HepG2 (cell line): ENCODE measurements around the gene ACSL6. TPM values are rescaled to one million over a fixed set of nuclear protein-coding genes. Genes with fewer than 3 reads are reported as not detected.

Source experiments
- ATAC-seq: fragments of 200-7000 bp; cut with Tn5 transposase; 3 replicates; pipeline ENCODE4 v1.9.1; 2020; ENCODE audit warnings: mild to moderate bottlenecking, moderate library complexity
- BruUV-seq: library from RNA; stranded (reverse); fragments of 400-500 nt; replicated peaks from 2 replicates; lab custom pipeline; 2021; lab: Mats Ljungman, UMichigan
- CTCF ChIA-PET: fragments of 300-600 bp; formaldehyde crosslinking; extraction: SDS; loops from one replicate; lab custom pipeline; 2021; ENCODE audit warnings: low total read pairs, inconsistent platforms, low intra/inter-chr PET ratio; lab: Yijun Ruan, JAX
- POLR2A ChIA-PET: fragments of 350-600 bp; sonication (Branson Sonifier 250); formaldehyde crosslinking; loops from one replicate; lab custom pipeline; 2020; ENCODE audit warnings: antibody characterized with exemption, inconsistent platforms; lab: Yijun Ruan, JAX
- DNase-seq: peaks from one replicate; pipeline ENCODE4 v3.0.0-alpha.2; 2015; ENCODE audit warnings: low spot score
- FAIRE-seq: peaks from 3 replicates; lab custom pipeline; 2011; peaks lifted over from hg19 to GRCh38; lab: Jason Lieb, UNC
- H2AFZ ChIP-seq: one replicate; pipeline ENCODE4 v1.6.1; 2011; ENCODE audit warnings: low read length, inconsistent platforms
- H3K27ac ChIP-seq: fragments of 300-600 bp; 3 replicates; pipeline ENCODE4 v1.8.0; 2011; ENCODE audit warnings: mixed run types, mild to moderate bottlenecking, mixed read lengths, low read length, inconsistent platforms; ENCODE audit not compliant: insufficient read depth; ENCODE audit errors: extremely low read length
- H3K27me3 ChIP-seq, 2 experiments: fragments of 200-600 bp in 1 of 2; 2 replicates in 1 of 2; 3 replicates in 1 of 2; pipeline versions ENCODE4 v1.6.0 to v1.8.0; 2011; ENCODE audit warnings: low read length in 2 of 2, mild to moderate bottlenecking in 2 of 2, moderate library complexity in 2 of 2, inconsistent platforms in 1 of 2; ENCODE audit not compliant: insufficient read depth in 2 of 2, control insufficient read depth in 1 of 2
- H3K36me3 ChIP-seq, 2 experiments: fragments of 200-600 bp in 1 of 2; replicated peaks in 1 of 2; 2 replicates in 1 of 2; 3 replicates in 1 of 2; pipeline versions ENCODE4 v1.5.1 to v1.8.0; 2011; ENCODE audit warnings: low read length in 2 of 2, inconsistent platforms in 1 of 2; ENCODE audit not compliant: insufficient read depth in 2 of 2, control insufficient read depth in 1 of 2
- H3K4me1 ChIP-seq: 2 replicates; pipeline ENCODE4 v1.5.1; 2012; ENCODE audit warnings: low read length, inconsistent platforms; ENCODE audit not compliant: insufficient read depth
- H3K4me2 ChIP-seq: 2 replicates; pipeline ENCODE4 v1.6.0; 2011; ENCODE audit warnings: low read depth, low read length, inconsistent platforms
- H3K4me3 ChIP-seq, 3 experiments: fragments of 200-600 bp in 1 of 3; sonication (generic), shearing (Covaris generic) in 1 of 3; replicated peaks in 1 of 3; 2 replicates each; pipeline ENCODE4 v1.5.1; 2011 to 2016; ENCODE audit warnings: low read length in 3 of 3, inconsistent platforms in 2 of 3, low read depth in 2 of 3, mild to moderate bottlenecking in 2 of 3, control low read depth in 1 of 3, mixed read lengths in 1 of 3; ENCODE audit not compliant: insufficient read depth in 1 of 3
- H3K79me2 ChIP-seq: one replicate; pipeline ENCODE4 v1.6.1; 2011; ENCODE audit warnings: low read length, inconsistent platforms; ENCODE audit not compliant: insufficient read depth
- H3K9ac ChIP-seq: 2 replicates; pipeline ENCODE4 v1.6.0; 2011; ENCODE audit warnings: mild to moderate bottlenecking, low read depth, low read length, inconsistent platforms; ENCODE audit not compliant: insufficient read depth
- H3K9me3 ChIP-seq: 2 replicates; pipeline ENCODE4 v1.5.1; 2012; ENCODE audit warnings: mild to moderate bottlenecking, low read length
- H4K20me1 ChIP-seq: 2 replicates; pipeline ENCODE4 v1.6.0; 2011; ENCODE audit warnings: inconsistent platforms, mild to moderate bottlenecking, low read length, moderate library complexity; ENCODE audit not compliant: insufficient read depth
- HNRNPK ChIP-seq: fragments of 200-400 bp; formaldehyde crosslinking; IDR thresholded peaks from 2 replicates; pipeline ENCODE4 v1.6.1; 2018; ENCODE audit warnings: low read length, low read depth, moderate library complexity, mild to moderate bottlenecking; ENCODE audit not compliant: poor library complexity, severe bottlenecking
- HNRNPL ChIP-seq: fragments of 200-400 bp; formaldehyde crosslinking; IDR thresholded peaks from 2 replicates; pipeline ENCODE4 v1.6.1; 2017; ENCODE audit warnings: mild to moderate bottlenecking, low read depth, low read length
- IKZF1 ChIP-seq: fragments of 450-650 bp; IDR thresholded peaks from 2 replicates; pipeline ENCODE4 v1.7.1; 2016
- KDM6A ChIP-seq: IDR thresholded peaks from 2 replicates; pipeline ENCODE4 v1.6.1; 2016; ENCODE audit warnings: low read depth
- MEIS1 ChIP-seq: sonication (generic); formaldehyde crosslinking; IDR thresholded peaks from 2 replicates; pipeline ENCODE4 v1.9.0; 2021; ENCODE audit warnings: mild to moderate bottlenecking, missing genetic modification reagents, moderate library complexity, borderline replicate concordance
- REXO4 ChIP-seq: sonication (generic); formaldehyde crosslinking; IDR thresholded peaks from 2 replicates; pipeline ENCODE4 v1.8.0; 2022; ENCODE audit warnings: missing genetic modification reagents, mild to moderate bottlenecking, borderline replicate concordance
- ZSCAN9 ChIP-seq: IDR thresholded peaks from 2 replicates; pipeline ENCODE4 v1.6.1; 2016; ENCODE audit warnings: borderline replicate concordance
- WGBS: methylation state at CpG from one replicate; pipeline ENCODE4 v1.1.6; 2017; ENCODE audit warnings: low lambda C conversion rate; 5-methylcytosine and 5-hydroxymethylcytosine counted together
- in situ Hi-C: cut with HindIII; loops from 2 replicates; pipeline ENCODE4 v1.10.0; 2017; ENCODE audit warnings: low pct_unique_long_range_greater_than_20kb; ENCODE audit not compliant: extremely low pct_ligation_motif_present
- intact Hi-C: fragments of 100-400 bp; cut with micrococcal nuclease; formaldehyde crosslinking; loops from one replicate; pipeline ENCODE4 v1.10.0; 2022; ENCODE audit not compliant: unreplicated experiment
- polyA plus RNA-seq, 8 experiments: library from polyadenylated mRNA; depleted of rRNA in 3 of 8; stranded (reverse) in 7 of 8; unstranded in 1 of 8; fragments of >200 nt; fragmentation: Illumina TruSeq in 4 of 8; extraction: Trizol in 4 of 8; gene quantifications; 2 replicates each; pipeline versions ENCODE4 v1.2.1 to v1.2.3, GENCODE V29; 2011 to 2016; ENCODE audit warnings: low read depth in 4 of 8, missing spikeins in 1 of 8, mixed read lengths in 1 of 8; ENCODE audit not compliant: insufficient read depth in 1 of 8
- total RNA-seq, 5 experiments: library from RNA; depleted of rRNA; stranded (reverse); fragments of >200 nt; fragmentation: Illumina TruSeq; extraction: Trizol; gene quantifications; 2 replicates each; pipeline ENCODE4 v1.2.3, GENCODE V29; 2016; ENCODE audit warnings: low read depth in 1 of 5
- TF ChIP-seq, protein P1 (sequence below), 2 experiments: fragments of 450-650 bp in 1 of 2; sonication (generic) in 1 of 2; formaldehyde crosslinking in 1 of 2; IDR thresholded peaks; 2 replicates each; pipeline versions ENCODE4 v1.6.1 to v1.8.0; 2016 to 2022; ENCODE audit warnings: antibody characterized with exemption in 1 of 2, mild to moderate bottlenecking in 1 of 2, missing genetic modification reagents in 1 of 2
- TF ChIP-seq, protein P2 (sequence below): sonication (generic); formaldehyde crosslinking; IDR thresholded peaks from 2 replicates; pipeline ENCODE4 v1.4.0; 2020; ENCODE audit warnings: missing genetic modification reagents
- TF ChIP-seq, protein P3 (sequence below): sonication (generic); formaldehyde crosslinking; IDR thresholded peaks from 2 replicates; pipeline ENCODE4 v1.8.0; 2022; ENCODE audit warnings: mild to moderate bottlenecking, missing genetic modification reagents, moderate library complexity

The ACSL6 gene
- total and polyA plus RNA-seq, 2 of the 13 experiments (the other 11 are each of a cell fraction or from before 2014, with no cell fraction given), result 3.7 to 3.8 TPM

DNA sequence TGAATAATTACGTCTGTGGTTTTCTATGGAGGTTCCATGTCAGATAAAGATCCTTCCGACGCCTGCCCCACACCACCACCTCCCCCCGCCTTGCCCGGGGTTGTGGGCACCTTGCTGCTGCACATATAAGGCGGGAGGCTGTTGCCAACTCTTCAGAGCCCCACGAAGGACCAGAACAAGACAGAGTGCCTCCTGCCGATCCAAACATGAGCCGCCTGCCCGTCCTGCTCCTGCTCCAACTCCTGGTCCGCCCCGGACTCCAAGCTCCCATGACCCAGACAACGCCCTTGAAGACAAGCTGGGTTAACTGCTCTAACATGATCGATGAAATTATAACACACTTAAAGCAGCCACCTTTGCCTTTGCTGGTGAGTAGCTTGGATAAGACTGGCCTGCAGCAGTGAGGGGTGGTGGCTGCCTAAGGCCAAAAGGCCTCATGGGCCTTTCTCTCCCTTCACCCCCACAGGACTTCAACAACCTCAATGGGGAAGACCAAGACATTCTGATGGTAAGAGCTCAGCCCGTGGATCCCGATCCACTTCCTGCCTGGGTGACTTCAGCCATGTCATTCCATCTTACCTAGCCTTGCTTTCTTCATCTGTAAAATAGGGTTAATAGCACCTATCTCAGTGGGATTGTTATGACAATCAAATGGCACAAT, 49.2 kb upstream of the ACSL6 start, which contains the start of gene IL3:
Gene IL3 (plus strand): TSS at position 155 of the 661 bp plus-strand sequence. CDS start 52 bp downstream, at position 207.
- in situ Hi-C loops, result no loop called here
- no TSS peak for BruUV-seq
- TF ChIP-seq KDM6A (CRISPR knock-in tag), result no peak
- TF ChIP-seq REXO4 (CRISPR knock-in tag), result no peak
- TF ChIP-seq MEIS1 (CRISPR knock-in tag), result no peak
- no peak for TF ChIP-seq HNRNPK
- TF ChIP-seq, protein P1, sequence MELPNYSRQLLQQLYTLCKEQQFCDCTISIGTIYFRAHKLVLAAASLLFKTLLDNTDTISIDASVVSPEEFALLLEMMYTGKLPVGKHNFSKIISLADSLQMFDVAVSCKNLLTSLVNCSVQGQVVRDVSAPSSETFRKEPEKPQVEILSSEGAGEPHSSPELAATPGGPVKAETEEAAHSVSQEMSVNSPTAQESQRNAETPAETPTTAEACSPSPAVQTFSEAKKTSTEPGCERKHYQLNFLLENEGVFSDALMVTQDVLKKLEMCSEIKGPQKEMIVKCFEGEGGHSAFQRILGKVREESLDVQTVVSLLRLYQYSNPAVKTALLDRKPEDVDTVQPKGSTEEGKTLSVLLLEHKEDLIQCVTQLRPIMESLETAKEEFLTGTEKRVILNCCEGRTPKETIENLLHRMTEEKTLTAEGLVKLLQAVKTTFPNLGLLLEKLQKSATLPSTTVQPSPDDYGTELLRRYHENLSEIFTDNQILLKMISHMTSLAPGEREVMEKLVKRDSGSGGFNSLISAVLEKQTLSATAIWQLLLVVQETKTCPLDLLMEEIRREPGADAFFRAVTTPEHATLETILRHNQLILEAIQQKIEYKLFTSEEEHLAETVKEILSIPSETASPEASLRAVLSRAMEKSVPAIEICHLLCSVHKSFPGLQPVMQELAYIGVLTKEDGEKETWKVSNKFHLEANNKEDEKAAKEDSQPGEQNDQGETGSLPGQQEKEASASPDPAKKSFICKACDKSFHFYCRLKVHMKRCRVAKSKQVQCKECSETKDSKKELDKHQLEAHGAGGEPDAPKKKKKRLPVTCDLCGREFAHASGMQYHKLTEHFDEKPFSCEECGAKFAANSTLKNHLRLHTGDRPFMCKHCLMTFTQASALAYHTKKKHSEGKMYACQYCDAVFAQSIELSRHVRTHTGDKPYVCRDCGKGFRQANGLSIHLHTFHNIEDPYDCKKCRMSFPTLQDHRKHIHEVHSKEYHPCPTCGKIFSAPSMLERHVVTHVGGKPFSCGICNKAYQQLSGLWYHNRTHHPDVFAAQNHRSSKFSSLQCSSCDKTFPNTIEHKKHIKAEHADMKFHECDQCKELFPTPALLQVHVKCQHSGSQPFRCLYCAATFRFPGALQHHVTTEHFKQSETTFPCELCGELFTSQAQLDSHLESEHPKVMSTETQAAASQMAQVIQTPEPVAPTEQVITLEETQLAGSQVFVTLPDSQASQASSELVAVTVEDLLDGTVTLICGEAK (IDR thresholded peaks at IDR 0.05), result no peak
- TF ChIP-seq, protein P1 (CRISPR knock-in tag; IDR thresholded peaks at IDR 0.05), result no peak
- TF ChIP-seq ZSCAN9 (CRISPR knock-in tag), result no peak
- TF ChIP-seq, protein P2, sequence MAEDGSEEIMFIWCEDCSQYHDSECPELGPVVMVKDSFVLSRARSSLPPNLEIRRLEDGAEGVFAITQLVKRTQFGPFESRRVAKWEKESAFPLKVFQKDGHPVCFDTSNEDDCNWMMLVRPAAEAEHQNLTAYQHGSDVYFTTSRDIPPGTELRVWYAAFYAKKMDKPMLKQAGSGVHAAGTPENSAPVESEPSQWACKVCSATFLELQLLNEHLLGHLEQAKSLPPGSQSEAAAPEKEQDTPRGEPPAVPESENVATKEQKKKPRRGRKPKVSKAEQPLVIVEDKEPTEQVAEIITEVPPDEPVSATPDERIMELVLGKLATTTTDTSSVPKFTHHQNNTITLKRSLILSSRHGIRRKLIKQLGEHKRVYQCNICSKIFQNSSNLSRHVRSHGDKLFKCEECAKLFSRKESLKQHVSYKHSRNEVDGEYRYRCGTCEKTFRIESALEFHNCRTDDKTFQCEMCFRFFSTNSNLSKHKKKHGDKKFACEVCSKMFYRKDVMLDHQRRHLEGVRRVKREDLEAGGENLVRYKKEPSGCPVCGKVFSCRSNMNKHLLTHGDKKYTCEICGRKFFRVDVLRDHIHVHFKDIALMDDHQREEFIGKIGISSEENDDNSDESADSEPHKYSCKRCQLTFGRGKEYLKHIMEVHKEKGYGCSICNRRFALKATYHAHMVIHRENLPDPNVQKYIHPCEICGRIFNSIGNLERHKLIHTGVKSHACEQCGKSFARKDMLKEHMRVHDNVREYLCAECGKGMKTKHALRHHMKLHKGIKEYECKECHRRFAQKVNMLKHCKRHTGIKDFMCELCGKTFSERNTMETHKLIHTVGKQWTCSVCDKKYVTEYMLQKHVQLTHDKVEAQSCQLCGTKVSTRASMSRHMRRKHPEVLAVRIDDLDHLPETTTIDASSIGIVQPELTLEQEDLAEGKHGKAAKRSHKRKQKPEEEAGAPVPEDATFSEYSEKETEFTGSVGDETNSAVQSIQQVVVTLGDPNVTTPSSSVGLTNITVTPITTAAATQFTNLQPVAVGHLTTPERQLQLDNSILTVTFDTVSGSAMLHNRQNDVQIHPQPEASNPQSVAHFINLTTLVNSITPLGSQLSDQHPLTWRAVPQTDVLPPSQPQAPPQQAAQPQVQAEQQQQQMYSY, result no peak
- TF ChIP-seq HNRNPL, result no peak
- no peak for TF ChIP-seq IKZF1
- TF ChIP-seq, protein P3, sequence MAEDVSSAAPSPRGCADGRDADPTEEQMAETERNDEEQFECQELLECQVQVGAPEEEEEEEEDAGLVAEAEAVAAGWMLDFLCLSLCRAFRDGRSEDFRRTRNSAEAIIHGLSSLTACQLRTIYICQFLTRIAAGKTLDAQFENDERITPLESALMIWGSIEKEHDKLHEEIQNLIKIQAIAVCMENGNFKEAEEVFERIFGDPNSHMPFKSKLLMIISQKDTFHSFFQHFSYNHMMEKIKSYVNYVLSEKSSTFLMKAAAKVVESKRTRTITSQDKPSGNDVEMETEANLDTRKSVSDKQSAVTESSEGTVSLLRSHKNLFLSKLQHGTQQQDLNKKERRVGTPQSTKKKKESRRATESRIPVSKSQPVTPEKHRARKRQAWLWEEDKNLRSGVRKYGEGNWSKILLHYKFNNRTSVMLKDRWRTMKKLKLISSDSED (CRISPR knock-in tag), result no peak

More for the DNA sequence above, 49.2 kb upstream of the ACSL6 start, which contains the start of gene IL3:
- Histone ChIP-seq H3K27me3 (peaks cover 0 to 9% of the 10 kb centered on the region in 2 experiments; a peak in 2 of 5 replicates), H3K27ac (no peak within 1 kb of the TSS), H4K20me1 (no peaks in the 10 kb centered on the region), H3K4me3 (no peak within 1 kb of the TSS), H2AFZ (no peak within 1 kb of the TSS), H3K4me1 (peaks cover 9% of the 10 kb centered on the region), H3K9ac (no peak within 1 kb of the TSS), H3K4me2 (no peak within 1 kb of the TSS), H3K36me3 (no peaks in the 10 kb centered on the region), H3K79me2 (no peaks in the 10 kb centered on the region), H3K9me3 (no peaks in the 10 kb centered on the region)
- POLR2A ChIA-PET, result no interaction called here
- DNase-seq (no peak), FAIRE-seq (no peak), ATAC-seq (no peak)
- CTCF ChIA-PET, result no interaction called here
- 45% methylated on average over 14 of the region's 16 CpGs for WGBS
- intact Hi-C loops, result no loop called here
